ENCODE measurements around the gene CCDC186.

CCDC186 gene

DNA sequence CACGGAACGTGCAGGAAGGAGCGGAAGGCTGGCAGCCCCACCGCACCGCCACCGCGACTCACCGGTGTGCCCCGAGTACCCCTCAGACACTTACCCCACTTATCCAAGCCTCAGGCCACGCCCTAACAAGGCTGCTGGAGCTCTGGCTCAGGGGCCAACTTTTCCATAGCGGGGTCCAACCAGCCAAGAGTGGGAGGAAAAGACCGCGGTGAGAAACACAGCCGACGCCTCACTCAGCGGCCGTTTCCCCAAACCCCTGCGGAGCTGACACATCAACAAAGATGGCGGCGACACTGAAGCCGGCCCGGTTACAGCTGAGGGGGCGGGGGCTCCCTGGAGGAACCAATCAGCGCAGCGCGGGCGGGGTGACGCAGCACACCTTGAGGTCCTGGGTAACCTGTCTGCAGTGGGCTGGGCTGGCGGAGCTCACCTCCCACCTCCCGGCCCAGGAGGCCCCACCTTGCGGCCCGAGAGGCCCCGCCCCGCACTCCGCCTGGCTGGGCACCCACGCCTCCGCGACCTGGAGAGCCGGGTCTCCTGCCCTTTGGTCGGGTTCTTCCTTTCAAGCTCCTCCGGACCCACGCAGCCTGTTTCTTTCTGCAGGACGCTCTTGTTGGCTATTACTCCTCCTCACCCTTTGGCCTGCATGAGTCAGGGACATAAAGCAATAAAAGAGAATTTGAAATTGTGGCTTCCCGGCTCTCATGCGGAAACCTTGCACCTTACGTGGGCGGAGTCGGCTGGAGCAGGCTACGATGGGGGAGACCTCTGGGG, at the start of gene CCDC186:
CCDC186 (minus strand) TSS at position 283 of the 774 bp plus-strand sequence. CDS start 10,935 bp downstream, outside the sequence.
- DNase-seq: peak; percentile 97

DNA sequence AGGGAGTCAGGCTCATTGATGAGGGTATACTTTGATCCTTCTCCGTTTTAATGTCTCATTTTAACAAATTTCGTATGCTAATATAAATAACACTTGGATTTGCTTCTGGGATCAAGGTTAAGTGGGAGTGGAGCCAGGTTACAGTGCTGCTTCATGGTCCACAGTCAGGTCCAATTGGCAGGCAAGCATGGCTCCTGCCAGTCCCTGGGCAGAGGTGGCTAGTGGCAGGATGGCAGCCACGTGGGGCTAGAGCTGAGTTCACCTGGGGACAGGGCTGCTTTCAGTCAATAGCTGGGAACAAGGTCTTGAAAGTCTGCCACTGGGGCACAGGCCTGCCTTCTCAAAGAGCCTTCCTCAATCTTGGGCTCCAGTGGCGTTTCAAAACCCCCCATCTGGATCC, 49.1 kb upstream of the CCDC186 start:
- DNase-seq: no peak

DNA sequence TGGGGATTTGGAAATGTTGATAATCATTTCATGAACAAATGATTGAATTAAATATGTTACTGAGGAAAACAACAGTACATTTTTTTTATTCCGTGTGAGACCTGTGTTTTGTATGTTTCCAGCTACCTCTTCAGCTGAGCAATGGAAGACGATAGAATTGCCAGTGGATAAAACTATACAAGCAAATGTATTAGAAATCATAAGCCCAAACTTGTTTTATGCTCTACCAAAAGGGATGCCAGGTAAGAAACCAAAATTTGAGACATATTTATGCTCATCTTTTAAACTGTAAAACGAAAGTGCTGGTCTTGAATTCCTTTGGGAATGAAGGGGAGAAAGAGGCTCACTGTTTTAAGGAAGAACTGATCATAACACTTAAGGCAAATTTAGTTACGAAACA, 47.2 kb upstream of the CCDC186 start:
- DNase-seq: no peak

DNA sequence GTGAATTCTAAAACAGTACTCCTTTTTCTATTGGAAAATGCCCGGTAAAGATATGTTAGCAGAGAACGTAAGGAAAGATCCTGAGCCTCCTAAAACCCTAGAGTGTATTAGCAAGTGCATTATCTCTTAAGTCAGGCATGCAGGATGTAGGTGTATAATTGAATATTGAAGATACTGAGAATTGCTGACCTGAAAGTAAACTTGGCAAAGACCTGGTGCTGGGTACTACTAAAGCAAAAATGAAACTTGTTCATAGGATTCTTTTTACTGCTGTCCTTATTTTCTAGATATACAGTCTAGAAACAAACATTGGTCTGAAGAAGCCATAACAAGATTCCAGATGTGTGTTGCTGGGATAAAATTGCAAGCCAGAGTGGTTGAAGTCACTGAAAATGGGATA, 46.3 kb upstream of the CCDC186 start:
- DNase-seq: no peak

DNA sequence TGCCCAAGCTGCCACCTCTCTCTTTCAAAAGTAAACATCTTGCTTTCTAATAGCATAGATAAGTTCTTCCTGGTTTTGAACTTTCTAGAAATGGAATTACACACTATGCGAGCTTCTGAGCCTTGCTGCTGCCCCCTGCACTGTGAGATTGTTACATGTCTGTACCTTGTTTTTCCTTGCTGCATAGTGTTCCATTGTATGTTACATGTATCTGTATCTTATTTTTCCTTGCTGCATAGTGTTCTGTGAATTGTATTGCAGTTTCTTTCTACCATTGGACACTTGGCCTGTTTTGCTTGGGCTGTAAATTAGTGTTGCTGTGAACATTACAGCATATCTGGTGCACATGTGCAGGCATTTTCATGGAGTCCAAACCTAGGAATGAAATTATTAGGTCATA, 41.0 kb upstream of the CCDC186 start:
- DNase-seq: no peak

DNA sequence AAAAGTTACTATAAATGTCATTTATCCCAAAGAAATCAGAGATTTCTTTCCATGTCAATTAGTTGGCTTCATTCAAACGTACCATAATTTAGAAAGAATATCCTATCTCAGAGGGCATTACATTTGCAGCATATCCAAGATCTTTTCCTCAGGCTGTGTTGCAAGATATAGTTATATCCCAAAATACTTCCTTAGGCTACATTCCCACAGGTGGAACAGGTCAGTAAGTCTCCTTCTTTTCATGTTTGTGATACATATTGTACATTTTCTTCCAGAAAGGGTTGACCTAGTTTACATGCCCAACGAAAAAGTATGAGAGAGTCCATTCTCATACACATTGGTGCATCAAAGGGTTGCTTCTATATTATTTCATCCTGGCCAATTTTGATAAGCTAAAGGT, 38.1 kb upstream of the CCDC186 start:
- DNase-seq: no peak

DNA sequence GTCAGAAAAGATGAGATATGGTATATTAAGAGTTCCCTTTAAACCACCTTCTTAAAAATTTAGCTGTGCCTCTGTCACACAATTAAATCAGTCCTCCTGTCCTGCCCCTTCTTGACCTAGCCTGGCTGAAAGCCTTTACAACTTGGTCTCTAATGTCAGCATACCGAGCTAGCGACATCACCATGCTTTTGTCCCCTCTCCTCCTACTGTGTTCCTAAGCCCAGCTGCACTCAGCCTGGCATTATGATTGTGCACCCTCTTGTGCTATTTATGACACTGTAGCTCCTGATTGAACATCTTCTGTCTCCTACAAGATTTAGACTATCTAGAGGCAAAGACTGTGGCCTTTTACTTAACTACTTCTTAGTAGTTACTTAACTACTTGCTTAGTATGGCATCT, 34.3 kb upstream of the CCDC186 start:
- no peak for DNase-seq

DNA sequence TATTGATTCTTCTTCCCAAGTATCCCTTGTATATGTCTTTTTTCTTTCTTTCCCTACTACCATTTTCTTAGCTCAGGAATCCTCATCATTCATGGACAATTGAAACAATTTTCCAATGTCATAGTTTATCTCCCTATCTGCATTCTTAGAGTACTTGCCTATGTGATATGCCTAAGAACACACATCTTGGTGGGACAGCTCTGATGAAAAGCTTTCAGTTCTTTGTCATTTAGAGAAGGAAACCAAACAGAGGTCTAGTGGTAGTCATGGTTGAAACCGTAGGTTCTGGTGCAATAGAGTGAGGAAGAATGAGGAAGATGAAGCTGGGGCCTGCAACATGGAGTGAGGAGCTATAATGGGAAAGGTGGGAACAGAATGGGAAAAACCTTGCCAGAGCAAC, 33.3 kb upstream of the CCDC186 start:
- no peak for DNase-seq

DNA sequence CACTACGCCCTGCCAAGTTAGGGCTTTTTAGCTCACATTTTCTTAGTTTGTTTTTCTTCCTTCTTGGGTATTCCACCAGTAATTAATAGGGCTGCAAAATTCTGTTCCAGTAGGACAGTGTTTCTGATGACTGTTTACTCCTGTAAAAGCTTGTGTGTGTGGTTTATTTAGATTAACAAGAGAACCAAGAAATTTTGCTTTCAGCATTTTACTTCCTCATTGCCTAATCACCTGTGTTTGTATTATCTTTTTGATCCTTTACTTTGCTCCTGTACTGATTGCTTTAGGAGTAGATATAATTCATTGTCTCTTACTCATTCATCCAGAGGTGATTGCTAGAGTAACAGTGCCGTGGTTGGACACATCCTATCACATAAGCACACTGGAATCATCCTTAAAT, 32.9 kb upstream of the CCDC186 start:
- DNase-seq: no peak

DNA sequence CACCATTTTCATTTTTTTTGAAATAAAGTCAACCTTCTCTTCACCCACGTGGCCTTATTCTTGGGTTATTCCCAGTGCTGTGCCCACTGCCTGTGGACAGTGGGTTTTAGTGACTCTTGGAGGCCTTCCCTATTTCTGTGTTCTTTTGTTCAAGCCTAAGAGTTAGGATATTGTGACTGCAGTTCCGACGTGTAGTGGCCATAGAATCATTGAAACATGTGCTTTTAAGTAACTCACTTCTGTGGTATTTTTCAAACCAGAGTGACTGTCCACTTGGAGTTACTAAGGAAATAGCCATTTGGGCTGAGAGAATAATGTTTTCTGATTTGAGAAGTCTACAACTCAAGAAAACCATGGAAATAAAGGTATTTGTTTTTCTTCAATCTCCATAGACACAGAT, 28.8 kb upstream of the CCDC186 start:
- DNase-seq: no peak

DNA sequence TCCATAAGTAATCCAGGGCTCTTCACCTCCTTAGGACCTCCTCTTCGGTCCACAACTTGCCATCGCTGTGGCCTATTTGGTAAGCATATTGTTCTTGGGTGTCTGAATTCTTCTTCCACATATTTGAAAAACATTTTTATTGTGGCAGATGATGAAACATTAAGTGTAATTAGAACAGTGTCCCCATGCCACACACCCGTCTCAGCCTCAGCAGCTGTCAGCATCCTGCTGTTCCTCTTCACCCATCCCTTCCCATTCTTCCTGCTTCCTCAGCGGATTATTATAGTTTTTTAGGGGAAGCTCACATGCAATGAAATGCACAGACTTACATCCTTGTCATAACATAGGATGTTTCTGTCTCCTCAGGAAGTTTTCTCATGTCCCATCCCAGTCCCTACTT, 25.2 kb upstream of the CCDC186 start:
- no peak for DNase-seq

DNA sequence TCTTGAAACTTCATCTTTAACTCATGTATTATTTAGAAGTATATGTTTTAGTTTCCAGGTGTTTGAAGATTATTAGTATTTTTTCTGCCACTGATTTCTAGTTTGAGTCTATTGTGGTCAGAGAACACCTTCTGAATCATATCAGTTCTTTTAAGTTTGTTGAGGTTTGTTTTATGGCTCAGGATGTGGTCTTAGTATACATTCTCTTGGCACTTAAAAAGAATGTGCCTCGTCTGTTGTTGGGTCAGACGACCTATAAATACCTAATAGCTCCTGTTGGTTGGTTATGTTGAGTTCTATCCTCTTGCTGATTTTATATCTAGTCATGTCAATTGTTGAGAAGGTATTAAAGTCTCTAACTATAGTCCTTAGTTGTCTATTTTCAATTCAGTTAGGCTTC, 21.1 kb upstream of the CCDC186 start:
- no peak for DNase-seq

DNA sequence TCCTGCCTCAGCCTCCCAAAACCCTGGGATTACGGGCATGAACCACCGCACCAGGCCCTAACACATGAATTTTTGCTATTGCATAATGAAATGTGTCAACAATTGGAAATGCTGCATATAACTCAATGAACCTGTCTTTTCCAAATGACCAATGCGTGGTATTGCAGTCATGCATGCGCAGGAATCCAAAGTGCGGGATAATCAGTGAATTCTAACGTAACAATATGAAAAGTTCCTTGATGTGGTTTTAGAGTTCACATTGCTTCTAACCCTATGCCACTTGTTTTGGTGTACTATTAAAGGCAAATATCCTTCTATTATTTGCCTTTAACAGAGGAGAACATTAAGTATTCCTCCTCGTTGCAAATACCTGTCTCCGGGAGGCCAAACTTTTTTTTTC, 15.7 kb upstream of the CCDC186 start:
- no peak for DNase-seq

DNA sequence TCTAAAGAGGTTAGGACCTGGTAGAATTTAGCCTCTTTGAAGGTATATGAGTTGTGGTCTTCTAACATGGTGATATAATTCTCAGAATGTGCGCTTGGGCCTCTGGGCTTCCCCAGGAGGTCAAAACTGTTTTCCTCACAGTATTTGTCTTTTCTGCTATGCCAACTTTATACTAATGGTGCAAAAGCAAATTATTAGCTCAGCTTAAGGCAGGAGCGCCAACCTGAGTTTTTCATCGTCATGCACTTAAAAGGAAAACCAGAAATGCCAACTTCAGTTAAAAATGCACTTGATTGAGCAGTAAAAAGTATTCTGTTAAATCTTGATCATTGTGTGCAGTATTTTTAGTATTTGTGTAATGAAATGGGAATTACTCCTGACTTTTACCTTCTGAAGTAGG, 14.9 kb upstream of the CCDC186 start:
- no peak for DNase-seq

DNA sequence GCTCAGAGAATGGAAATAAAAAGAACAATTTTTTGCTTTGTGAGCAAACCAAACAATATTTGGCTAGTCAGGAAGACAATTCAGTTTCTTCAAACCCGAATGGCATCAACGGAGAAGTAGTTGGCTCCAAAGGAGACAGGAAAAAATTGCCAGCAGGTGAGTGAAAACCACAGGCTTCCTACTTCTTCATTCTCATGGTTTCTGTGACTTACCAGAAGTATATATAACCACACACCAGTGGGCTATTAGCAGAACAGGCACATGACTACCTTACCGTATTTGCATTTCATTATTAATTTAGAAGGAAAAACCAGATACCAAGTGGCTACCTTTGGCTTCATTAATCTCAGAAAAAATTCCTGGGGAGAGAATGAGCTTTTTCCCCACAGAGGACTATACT, 14.0 kb upstream of the CCDC186 start:
- DNase-seq: no peak

DNA sequence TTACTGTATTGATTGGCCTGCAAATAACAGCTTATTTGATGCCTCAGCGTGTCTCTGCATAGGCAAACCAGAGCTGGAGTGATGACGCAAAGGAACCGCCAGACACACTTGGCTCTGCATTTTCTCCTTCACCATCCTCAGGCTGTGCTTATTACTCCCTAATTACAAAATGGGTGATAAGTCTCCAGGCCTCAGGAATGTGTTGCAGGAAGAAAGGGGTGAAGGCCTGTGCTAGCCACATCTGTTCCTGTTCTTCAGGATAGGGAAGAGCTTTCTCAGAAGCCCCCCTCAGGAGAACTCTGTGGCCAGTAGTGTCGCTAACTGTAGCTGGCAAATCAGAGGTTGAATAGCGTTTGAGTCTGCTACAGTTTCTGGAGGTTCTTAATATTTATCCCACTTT, 10.3 kb upstream of the CCDC186 start:
- no peak for DNase-seq

DNA sequence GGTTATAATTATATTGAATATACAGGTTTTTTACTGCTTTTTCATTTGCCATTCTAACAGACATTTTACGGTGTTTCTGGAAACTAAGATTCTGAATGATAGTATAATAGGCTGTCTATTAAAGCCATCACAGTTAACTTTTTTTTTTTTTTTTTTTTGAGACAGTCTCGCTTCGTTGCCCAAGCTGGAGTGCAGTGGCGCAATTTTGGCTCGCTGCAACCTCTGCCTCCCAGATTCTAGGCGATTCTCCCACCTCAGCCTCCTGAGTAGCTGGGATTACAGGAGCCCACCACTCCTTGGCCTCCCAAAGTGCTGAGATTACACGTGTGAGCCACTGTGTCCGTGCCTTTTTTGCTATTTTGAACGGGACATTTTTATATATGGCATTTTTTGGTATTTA, 9.6 kb upstream of the CCDC186 start:
- no peak for DNase-seq

DNA sequence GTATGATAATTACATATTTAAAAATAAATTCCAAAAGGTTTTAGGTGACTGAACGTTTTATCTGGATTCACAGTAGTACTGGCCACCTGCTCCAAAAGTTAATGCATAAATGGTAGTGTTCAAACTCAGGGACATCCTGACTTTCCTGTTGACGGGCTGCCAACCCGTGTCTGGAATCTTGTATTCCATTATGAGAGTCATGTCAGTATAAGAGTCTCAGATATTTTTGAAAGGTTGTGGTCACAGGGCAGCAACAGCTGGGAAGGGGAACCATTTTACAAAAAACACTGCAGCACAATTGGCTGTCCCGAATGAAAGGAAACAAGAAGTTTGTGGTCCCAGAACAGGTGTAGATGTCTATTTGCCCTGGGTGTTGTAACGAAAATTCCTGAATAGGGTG, 8.0 kb upstream of the CCDC186 start:
- DNase-seq: no peak

DNA sequence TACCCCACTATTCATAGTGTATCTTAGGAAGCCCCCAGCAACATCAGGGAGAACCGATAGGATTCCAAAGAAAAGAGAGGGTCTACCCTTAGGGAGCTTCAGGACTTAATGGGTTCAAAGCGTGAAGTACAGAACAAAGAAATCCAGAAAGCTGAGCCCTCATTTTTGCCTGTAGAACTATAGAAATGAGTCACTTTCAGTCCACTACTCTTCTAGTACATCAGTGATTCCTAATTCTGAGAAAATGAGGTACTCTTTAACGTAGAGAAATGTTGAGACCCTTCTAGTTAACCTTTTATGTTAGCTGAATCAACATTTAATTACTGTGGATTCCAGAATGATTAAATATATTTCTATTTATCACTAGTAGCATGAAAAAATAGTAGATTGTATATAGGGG, 6.9 kb upstream of the CCDC186 start:
- DNase-seq: no peak

DNA sequence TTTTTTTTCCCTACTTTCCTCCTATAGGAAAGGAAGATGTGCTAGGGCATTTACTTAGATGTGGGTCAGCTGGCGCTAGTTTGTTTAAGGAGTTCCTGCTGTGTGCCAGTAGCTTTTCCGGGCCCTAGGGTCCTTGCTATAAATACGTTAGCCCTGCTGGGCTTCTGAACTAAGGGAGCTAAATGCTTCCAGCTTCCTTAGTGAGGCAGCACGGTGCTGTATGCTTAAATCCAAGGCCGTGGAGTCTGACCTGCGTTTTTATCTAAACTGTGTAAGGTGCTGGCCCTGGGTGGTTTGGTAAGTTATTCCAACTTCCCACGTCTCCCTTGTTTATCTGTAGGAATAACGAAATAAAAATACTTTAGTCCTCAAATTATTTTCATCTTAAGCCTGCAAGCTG, 5.7 kb upstream of the CCDC186 start:
- no peak for DNase-seq

DNA sequence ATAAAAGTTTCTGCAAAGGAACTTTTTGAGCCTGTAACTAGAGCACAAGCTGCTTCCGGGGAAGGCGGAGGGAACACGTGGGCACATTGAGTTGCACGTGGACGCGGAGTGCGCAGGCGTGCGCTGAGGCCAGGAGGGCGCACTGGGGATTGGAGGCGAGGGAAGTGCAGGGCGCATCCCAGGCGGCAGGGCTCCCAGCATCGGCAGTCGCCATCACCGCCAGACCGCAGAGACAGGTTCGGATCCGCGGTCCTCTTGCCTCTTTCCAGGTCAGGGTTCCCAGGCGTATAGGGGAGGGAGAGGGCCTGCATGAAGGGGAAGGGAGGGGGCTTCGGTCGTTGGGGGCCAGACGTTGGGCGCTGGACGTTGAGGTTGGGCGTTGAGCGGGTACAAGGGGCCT, 5.1 kb upstream of the CCDC186 start, which contains the start of gene TDRD1:
TDRD1 (plus strand) TSS at position 206 of the 400 bp plus-strand sequence. CDS start 8,479 bp downstream, outside the sequence.
- DNase-seq: no peak

DNA sequence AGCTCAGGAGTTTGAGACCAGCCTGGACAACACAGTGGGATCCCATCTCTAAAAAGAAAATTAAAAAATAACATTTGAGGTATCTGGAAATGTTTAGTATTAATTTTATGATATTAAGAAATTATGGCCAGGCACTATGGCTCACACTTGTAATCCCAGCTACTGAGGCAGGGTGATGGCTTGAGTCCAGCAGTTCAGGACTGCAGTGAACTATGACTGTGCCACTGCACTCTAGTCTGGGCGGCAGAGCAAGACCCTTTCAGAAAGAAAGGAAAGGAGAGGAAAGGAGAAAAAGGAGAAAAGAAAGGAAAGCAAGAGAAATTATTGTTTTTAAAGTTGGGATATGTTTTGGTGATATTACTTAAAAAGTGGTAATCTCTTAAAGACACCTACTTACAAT, 2.5 kb upstream of the CCDC186 start:
- no peak for DNase-seq

DNA sequence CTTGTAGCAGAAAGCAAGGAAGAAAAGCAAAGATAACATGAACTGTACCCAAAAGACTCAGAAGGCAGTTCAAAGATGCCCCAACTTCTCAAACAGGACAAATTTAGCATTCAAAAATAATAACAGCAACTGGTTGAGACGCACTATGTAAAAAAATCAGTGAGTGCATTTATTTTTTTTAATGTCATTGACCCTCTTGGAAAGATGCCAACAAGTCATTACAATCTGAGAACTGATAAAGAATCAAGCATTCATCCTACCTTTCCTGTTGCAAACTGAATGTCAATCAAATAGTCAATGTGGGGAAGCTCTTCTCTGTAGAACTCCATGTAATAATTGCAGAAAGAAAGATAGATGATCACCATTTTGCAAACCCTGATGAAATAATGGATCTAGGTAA, 1.7 kb upstream of the CCDC186 start:
- DNase-seq: no peak

DNA sequence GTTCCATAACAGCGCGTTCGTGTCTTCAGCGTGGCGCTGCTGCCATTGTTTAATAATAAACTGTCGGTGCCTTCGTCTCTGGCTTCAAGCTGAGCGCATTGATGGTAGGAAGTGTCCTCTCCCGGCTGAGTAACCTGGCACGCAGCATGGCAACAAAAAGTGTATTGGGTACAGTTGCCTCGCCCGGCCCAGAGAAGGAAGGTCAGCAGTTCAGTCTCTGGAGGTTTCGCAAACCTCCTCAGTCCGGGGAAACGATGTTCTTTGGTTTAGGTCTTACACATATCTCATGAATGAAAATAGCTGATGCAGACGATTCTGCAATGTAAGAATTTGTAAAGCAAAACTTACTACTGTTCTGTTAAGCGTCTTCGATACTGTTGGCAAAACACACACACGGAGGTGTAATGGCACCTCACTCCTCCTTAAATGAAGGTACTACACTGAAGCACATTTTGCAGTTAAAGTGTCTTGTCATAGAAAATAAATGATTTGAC, 739 bp upstream of the CCDC186 start:
- DNase-seq: no peak

DNA sequence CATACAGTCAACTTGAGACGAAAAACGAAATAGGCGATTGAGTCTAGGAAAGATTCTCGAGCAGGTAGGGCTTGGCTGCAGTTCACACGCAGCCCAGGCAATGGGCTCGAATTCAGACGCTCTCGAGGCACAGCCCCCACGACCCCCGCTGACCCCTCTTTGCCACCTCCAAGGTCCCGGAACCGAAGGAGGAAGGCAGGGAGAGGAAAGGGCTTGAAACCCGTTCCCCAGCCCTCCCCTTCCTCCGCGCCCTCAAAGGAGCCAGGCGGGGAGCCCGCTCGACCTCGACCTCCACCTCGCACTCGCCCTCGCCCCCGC, 441 bp downstream of the CCDC186 start:
- no peak for DNase-seq

All from CD4-positive, alpha-beta T cell treated with Interleukin-10 for 1 hour (primary cell).